ENCODE results near the gene LAMA3. TPM values are rescaled to one million over a fixed set of nuclear protein-coding genes. Genes with fewer than 3 reads are reported as not detected.

LAMA3 gene
- total and polyA plus RNA-seq, 10 of the 15 experiments (the other 5 are each of a cell fraction or from before 2014, with no cell fraction given): 0.37 to 6.5 (median 5.4) TPM

DNA sequence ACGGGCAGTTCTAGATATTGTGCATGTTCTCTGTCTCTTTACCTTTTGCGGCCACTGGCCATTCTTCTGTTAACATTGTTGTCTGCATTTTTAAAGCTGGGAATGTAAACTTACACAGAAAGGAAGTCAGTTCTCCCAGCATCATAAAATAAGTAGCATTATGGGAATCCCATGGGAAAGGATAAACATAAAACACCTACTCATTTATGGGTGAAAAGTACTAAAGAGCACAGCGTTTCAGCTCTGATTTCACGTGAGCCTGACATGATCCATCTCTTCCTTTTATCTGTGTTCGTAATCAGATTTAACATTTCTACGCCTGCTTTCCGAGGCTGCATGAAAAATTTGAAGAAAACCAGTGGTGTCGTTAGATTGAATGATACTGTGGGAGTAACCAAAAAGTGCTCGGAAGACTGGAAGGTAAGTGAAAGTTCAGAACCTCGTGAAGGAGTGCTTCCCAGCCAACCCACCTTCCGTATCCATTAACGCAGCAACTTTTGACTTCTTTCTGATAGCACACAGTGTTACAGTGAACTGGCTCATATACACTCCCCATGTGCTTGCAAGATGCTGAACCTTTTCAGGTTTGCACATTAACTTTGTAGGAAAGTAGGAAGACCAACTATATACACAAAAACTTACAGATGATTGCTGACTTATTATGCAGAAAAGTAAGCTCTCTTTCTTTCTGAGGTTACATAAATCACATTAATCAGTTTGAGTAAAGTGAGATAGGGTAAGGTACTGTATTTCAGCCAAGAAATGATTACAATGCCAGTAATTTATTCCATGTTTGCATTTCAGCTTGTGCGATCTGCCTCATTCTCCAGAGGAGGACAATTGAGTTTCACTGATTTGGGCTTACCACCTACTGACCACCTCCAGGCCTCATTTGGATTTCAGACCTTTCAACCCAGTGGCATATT lies 238.8 kb downstream of the LAMA3 start:
- FAIRE-seq (no peak), DNase-seq (ENCODE audit: low read depth, low spot score) (no peak), ATAC-seq (no peak)
- Histone ChIP-seq H3K4me2 (ENCODE audit: control insufficient read depth, insufficient read depth) (no peak overlapping the region), H3K9me3 (replicated peaks; ENCODE audit: control insufficient read depth, insufficient read depth, low read length) (no peaks in the 10 kb centered on the region), H3K4me3 (no peak overlapping the region), H3K27me3 (replicated peaks in 1 of 2; ENCODE audit: control insufficient read depth in 2 of 2, insufficient read depth in 2 of 2, low read length in 1 of 2) (no peaks in the 10 kb centered on the region), H3K27ac (ENCODE audit: control insufficient read depth, insufficient read depth) (no peak overlapping the region), H3K9ac (ENCODE audit: control insufficient read depth, insufficient read depth, low read length) (no peak overlapping the region), H2AFZ (ENCODE audit: control insufficient read depth, low read depth, low read length) (no peak overlapping the region), H3K36me3 (ENCODE audit: control insufficient read depth in 2 of 2, insufficient read depth in 2 of 2, low read length in 1 of 2) (no peaks in the 10 kb centered on the region), H3K79me2 (ENCODE audit: control insufficient read depth, insufficient read depth, low read length) (no peaks in the 10 kb centered on the region), H3K4me1 (ENCODE audit: control insufficient read depth, insufficient read depth, low read length) (no peaks in the 10 kb centered on the region), H4K20me1 (ENCODE audit: control insufficient read depth, insufficient read depth) (no peaks in the 10 kb centered on the region)
- intact Hi-C loops (cut with micrococcal nuclease; ENCODE audit: unreplicated experiment): no loop called here
- SMC1A ChIA-PET (ENCODE audit: uncharacterized antibody, unreplicated experiment): interaction anchor here (1.0 to 5.7 kb wide), 5 partner anchors 9 to 138 kb away, joined by 3 to 22 read pairs (median 4); no protein-coding TSS in a partner anchor
- no TSS peak for BruUV-seq (replicated peaks)
- POLR2A ChIA-PET: interaction anchor here (0.5 to 1.4 kb wide), 2 partner anchors 10 to 395 kb away, joined by 4 to 5 read pairs; no protein-coding TSS in a partner anchor
- 83% methylated on average over 13 of the region's 13 CpGs for WGBS (ENCODE audit: insufficient coverage, insufficient replicate concordance, low lambda C conversion rate, missing lambda C conversion rate)
- RAD21 ChIA-PET (ENCODE audit: unreplicated experiment): interaction anchor here (1.4 kb wide), 1 partner anchor 15 kb away, joined by 4 read pairs; no protein-coding TSS in a partner anchor
- CTCF ChIA-PET: interaction anchor here (0.9 to 3.3 kb wide), 5 partner anchors 9 to 1130 kb away, joined by 3 to 18 read pairs (median 4); no protein-coding TSS in a partner anchor
- in situ Hi-C loops (cut with MboI): no loop called here
- TF ChIP-seq CEBPB (IDR thresholded peaks at IDR 0.05; ENCODE audit: borderline replicate concordance in 1 of 2, low read depth in 2 of 2, low read length in 2 of 2) (no peak), ZZZ3 (IDR thresholded peaks at IDR 0.05; ENCODE audit: control insufficient read depth, insufficient read length, low read depth) (no peak), STAT3 (IDR thresholded peaks at IDR 0.05; ENCODE audit: low read depth, low read length) (no peak), SIN3A (IDR thresholded peaks at IDR 0.05; ENCODE audit: low read depth, low read length) (no peak)
- TF ChIP-seq, protein P1, sequence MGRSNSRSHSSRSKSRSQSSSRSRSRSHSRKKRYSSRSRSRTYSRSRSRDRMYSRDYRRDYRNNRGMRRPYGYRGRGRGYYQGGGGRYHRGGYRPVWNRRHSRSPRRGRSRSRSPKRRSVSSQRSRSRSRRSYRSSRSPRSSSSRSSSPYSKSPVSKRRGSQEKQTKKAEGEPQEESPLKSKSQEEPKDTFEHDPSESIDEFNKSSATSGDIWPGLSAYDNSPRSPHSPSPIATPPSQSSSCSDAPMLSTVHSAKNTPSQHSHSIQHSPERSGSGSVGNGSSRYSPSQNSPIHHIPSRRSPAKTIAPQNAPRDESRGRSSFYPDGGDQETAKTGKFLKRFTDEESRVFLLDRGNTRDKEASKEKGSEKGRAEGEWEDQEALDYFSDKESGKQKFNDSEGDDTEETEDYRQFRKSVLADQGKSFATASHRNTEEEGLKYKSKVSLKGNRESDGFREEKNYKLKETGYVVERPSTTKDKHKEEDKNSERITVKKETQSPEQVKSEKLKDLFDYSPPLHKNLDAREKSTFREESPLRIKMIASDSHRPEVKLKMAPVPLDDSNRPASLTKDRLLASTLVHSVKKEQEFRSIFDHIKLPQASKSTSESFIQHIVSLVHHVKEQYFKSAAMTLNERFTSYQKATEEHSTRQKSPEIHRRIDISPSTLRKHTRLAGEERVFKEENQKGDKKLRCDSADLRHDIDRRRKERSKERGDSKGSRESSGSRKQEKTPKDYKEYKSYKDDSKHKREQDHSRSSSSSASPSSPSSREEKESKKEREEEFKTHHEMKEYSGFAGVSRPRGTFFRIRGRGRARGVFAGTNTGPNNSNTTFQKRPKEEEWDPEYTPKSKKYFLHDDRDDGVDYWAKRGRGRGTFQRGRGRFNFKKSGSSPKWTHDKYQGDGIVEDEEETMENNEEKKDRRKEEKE (IDR thresholded peaks at IDR 0.05): no peak

All from GM12878 (cell line).